GM19240 (cell line): ENCODE results near the gene COL5A2.

Experiments
- DNase-seq: peaks from one replicate; pipeline ENCODE4 v3.0.0; 2011; ENCODE audit warnings: low spot score; ENCODE audit not compliant: insufficient read length

Gene COL5A2

GRCh38 chr2:189147989-189148388 lies 31.6 kb downstream of the COL5A2 start:
- no peak for DNase-seq

- DNase-seq, result no peak
Measured at GRCh38 chr2:189147361-189147760, 32.2 kb downstream of the COL5A2 start.

- DNase-seq, result no peak
Measured at GRCh38 chr2:189146553-189146952, 33.0 kb downstream of the COL5A2 start.

GRCh38 chr2:189144700-189145211 lies 34.8 kb downstream of the COL5A2 start:
- no peak for DNase-seq

- no peak for DNase-seq
Measured at GRCh38 chr2:189143925-189144324, 35.6 kb downstream of the COL5A2 start.

GRCh38 chr2:189142893-189143759 lies 36.4 kb downstream of the COL5A2 start:
- peak; percentile 9 for DNase-seq

GRCh38 chr2:189138800-189139199 lies 40.8 kb downstream of the COL5A2 start:
- no peak for DNase-seq

GRCh38 chr2:189137519-189137918 lies 42.0 kb downstream of the COL5A2 start:
- no peak for DNase-seq

- DNase-seq, result no peak
Measured at GRCh38 chr2:189134485-189134884, 45.1 kb downstream of the COL5A2 start.

GRCh38 chr2:189131991-189132390 lies 47.6 kb downstream of the COL5A2 start:
- DNase-seq, result no peak

GRCh38 chr2:189129971-189130370 lies 49.6 kb downstream of the COL5A2 start:
- no peak for DNase-seq

GRCh38 chr2:189128970-189129369 lies 50.6 kb downstream of the COL5A2 start:
- no peak for DNase-seq

GRCh38 chr2:189127756-189128155 lies 51.8 kb downstream of the COL5A2 start:
- no peak for DNase-seq

- DNase-seq, result no peak
Measured at GRCh38 chr2:189125195-189125594, 54.4 kb downstream of the COL5A2 start.

GRCh38 chr2:189124175-189124574 lies 55.4 kb downstream of the COL5A2 start:
- no peak for DNase-seq

GRCh38 chr2:189118386-189118785 lies 61.2 kb downstream of the COL5A2 start:
- no peak for DNase-seq

- no peak for DNase-seq
Measured at GRCh38 chr2:189116979-189117378, 62.6 kb downstream of the COL5A2 start.

GRCh38 chr2:189116087-189116486 lies 63.5 kb downstream of the COL5A2 start:
- DNase-seq, result no peak

- DNase-seq, result no peak
Measured at GRCh38 chr2:189115126-189115525, 64.4 kb downstream of the COL5A2 start.

GRCh38 chr2:189113963-189114362 lies 65.6 kb downstream of the COL5A2 start:
- DNase-seq, result no peak

GRCh38 chr2:189111063-189111715 lies 68.4 kb downstream of the COL5A2 start:
- no peak for DNase-seq

- no peak for DNase-seq
Measured at GRCh38 chr2:189109921-189110397, 69.6 kb downstream of the COL5A2 start.
